Measurements from ENCODE around the gene TBPL1.

TBPL1 gene

DNA sequence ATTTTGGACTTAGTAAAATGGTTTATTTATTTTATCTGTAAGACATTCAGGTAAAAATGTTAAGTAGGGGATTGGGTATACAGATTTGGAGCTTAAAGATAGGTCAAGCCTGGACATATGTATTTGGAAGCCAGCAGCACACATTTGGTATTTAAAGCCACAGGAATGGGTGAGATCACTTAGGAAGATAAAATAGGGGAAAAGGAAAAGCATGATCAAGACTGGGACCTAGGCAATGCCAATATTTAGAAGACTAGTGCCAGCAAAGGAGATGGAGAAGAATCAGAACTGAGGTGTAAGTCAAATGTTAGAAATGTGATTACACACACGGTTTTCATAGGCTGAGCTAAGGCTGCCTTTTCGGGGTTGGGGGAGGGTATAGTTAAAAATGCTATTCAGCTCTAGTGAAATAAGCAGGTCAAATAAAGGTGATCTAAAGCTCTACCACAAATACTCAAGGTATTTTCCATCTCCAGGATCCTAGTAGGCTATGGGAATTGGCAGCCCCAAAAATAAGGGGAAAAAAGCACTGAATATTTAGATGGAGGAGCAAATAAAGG lies 78.8 kb downstream of the TBPL1 start:
- Histone ChIP-seq H3K27me3 (no peaks in the 10 kb centered on the region), H3K4me1 (peaks cover 22% of the 10 kb centered on the region), H3K36me3 (no peaks in the 10 kb centered on the region), H3K9me3 (no peaks in the 10 kb centered on the region), H3K4me3 (ENCODE audit: low read depth, low read length) (no peak overlapping the region)
- DNase-seq: no peak
- TF ChIP-seq, protein P1, sequence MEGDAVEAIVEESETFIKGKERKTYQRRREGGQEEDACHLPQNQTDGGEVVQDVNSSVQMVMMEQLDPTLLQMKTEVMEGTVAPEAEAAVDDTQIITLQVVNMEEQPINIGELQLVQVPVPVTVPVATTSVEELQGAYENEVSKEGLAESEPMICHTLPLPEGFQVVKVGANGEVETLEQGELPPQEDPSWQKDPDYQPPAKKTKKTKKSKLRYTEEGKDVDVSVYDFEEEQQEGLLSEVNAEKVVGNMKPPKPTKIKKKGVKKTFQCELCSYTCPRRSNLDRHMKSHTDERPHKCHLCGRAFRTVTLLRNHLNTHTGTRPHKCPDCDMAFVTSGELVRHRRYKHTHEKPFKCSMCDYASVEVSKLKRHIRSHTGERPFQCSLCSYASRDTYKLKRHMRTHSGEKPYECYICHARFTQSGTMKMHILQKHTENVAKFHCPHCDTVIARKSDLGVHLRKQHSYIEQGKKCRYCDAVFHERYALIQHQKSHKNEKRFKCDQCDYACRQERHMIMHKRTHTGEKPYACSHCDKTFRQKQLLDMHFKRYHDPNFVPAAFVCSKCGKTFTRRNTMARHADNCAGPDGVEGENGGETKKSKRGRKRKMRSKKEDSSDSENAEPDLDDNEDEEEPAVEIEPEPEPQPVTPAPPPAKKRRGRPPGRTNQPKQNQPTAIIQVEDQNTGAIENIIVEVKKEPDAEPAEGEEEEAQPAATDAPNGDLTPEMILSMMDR (IDR thresholded peaks at IDR 0.05; ENCODE audit: low read depth, low read length): no peak

DNA sequence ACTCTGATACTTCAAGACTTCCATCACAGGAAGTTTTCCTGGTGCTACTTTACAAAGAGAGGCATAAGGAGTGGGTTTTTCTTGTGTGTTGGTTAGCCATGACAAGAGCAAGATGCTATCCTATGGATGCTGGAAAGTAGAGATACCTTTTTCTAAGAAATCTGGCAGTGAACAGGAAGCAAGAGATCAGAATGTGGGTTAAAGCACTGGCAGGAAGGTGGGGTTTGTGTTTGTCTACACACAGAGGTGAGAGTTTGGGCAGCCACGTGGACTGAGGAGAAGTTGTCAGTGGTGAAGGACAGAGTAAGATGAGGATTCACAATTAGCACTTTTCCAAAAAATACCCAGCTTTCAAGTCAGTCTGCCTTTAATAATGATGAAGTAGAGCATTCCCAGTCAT lies 81.5 kb downstream of the TBPL1 start:
- no peak for DNase-seq
- H3K4me1 ChIP-seq: peaks cover 2% of the 10 kb centered on the region
- no peak overlapping the region for H3K4me3 ChIP-seq (ENCODE audit: low read depth, low read length)
- TF ChIP-seq, protein P1 (IDR thresholded peaks at IDR 0.05; ENCODE audit: low read depth, low read length): no peak
- H3K9me3 ChIP-seq: no peaks in the 10 kb centered on the region
- H3K27me3 ChIP-seq: no peaks in the 10 kb centered on the region
- H3K36me3 ChIP-seq: no peaks in the 10 kb centered on the region

DNA sequence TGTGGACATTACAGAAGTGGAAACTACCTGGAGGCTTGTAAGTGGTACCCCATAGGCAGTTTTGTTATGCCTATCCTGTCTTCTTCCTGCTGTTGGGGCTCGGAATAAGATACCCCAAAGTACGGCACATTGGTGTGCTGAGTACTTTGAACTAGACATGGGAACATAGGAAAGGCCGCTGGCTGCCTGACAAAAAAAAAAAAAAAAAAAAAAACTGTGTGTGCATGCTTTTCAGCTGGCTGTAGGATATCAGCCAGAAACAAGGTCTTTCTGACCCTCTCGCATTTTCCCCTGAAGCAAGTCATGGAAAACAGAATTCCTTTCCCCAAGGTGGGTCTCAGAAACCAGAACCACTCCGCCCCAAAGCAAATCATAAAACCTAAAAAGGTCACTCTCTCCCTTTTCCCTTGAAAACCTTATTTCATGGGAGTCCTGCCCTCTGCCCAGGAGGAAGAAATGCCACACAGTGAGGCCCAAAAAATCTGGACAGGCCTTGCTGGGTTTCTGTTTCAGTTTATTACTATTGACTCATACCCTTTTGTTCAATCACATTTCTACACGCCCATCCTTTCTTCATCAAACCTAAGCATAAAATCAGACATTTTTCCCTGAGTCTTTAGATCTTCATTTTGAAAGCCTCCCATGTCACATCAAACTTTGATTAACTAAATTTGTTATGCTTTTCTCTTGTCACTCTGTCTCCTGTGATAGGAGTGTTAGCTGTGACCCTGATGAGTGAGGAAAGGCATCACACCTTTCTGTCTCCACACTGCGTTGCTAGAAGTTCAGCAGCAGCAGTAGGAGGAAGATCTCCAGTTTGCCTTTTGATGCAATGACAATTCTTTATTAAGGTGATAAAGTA lies 82.2 kb downstream of the TBPL1 start:
- Histone ChIP-seq H3K9me3 (no peaks in the 10 kb centered on the region), H3K4me1 (no peaks in the 10 kb centered on the region; the same call in 1 of the 2 replicates), H3K27me3 (no peaks in the 10 kb centered on the region), H3K36me3 (no peaks in the 10 kb centered on the region), H3K4me3 (ENCODE audit: low read depth, low read length) (no peak overlapping the region)
- DNase-seq: no peak
- TF ChIP-seq, protein P1 (IDR thresholded peaks at IDR 0.05; ENCODE audit: low read depth, low read length): no peak

DNA sequence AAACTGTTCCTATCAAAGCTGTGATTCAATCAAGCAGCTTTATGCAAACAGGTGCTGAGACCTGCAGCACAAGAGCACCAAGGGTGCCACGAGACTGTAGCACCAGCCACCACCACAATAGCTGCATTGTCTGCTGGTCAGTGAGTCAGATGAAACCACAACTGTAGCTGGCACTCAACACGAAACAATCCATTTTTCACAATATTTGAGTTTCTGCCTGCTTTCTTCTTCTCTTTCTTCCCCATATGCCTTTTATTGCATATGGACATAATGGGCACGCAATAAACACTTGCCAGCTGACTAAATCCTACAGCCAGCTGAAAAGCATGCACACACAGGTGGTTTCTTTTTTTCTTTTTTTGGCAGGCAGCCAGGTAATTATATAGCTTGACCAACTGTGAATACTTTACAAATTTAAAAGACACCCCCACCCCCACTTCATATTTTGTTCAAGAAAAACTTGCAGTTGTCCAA lies 82.8 kb downstream of the TBPL1 start:
- no peak overlapping the region for H3K4me3 ChIP-seq (ENCODE audit: low read depth, low read length)
- no peaks in the 10 kb centered on the region for H3K9me3 ChIP-seq
- no peak for DNase-seq
- TF ChIP-seq, protein P1 (IDR thresholded peaks at IDR 0.05; ENCODE audit: low read depth, low read length): no peak
- no peaks in the 10 kb centered on the region for H3K36me3 ChIP-seq
- no peaks in the 10 kb centered on the region; the same call in 1 of the 2 replicates for H3K4me1 ChIP-seq
- H3K27me3 ChIP-seq: no peaks in the 10 kb centered on the region

DNA sequence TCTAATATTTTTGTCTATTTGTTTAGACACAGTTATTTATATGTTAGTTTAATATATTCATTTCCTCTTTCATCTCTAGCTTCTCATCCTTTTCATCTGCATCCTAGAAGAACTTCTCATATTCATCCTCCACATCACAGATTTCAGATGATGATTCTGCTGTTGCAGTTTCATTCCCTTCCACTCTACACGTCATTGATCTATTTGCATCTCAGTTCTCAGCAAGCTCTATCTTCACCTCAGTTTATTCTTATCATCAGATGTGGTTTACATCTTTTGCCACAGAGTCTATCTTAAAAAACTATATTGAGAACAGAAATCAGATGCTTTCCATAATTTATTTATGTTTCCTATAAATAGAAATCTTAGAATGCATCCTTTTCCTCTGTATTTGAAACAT lies 86.1 kb downstream of the TBPL1 start:
- DNase-seq: no peak
- H3K4me3 ChIP-seq (ENCODE audit: low read depth, low read length): no peak overlapping the region
- no peaks in the 10 kb centered on the region for H3K27me3 ChIP-seq
- no peaks in the 10 kb centered on the region for H3K9me3 ChIP-seq
- TF ChIP-seq, protein P1 (IDR thresholded peaks at IDR 0.05; ENCODE audit: low read depth, low read length): no peak
- H3K4me1 ChIP-seq: no peaks in the 10 kb centered on the region; the same call in 1 of the 2 replicates
- H3K36me3 ChIP-seq: no peaks in the 10 kb centered on the region
